ENCODE results near the gene ZSCAN22.

DNA sequence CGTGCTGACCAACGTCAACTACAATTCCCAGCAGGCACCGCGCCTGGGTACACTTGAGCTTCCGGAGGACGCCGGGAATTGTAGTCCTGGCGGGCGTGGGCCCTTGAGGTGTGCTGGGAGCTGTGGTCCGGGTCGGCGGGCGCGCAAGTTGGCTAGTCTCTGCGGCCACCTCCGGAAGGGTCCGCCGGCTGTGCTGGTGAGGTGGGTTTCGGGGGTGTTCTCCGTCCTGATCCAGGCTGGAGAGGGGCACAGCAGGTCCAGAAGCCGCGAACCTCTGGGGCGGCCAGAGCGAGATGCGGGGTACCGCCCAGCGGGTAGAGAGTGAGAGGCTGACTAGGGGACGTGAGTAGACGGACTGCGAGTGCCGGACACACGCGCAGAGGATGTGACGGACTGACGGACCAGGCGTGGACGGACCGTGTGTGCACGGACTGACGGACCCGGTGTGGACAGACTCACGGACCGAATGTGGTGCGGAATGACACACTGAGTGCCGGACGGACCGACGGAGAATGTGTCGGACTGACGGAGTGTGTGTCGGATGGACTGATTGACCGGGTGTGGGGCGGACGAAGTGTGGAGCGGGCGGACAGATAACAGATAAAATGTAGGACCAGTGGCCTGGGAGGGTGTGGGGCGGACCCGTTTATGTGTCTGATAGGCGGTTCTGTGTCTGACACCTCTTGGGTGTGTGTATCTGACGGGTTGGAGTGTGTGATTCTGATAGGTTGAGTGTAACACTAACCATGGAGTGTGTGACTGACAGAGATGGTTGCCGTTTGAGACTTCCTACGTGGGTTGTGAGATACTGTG lies at the start of gene ZSCAN22:
- TF ChIP-seq, protein P1, sequence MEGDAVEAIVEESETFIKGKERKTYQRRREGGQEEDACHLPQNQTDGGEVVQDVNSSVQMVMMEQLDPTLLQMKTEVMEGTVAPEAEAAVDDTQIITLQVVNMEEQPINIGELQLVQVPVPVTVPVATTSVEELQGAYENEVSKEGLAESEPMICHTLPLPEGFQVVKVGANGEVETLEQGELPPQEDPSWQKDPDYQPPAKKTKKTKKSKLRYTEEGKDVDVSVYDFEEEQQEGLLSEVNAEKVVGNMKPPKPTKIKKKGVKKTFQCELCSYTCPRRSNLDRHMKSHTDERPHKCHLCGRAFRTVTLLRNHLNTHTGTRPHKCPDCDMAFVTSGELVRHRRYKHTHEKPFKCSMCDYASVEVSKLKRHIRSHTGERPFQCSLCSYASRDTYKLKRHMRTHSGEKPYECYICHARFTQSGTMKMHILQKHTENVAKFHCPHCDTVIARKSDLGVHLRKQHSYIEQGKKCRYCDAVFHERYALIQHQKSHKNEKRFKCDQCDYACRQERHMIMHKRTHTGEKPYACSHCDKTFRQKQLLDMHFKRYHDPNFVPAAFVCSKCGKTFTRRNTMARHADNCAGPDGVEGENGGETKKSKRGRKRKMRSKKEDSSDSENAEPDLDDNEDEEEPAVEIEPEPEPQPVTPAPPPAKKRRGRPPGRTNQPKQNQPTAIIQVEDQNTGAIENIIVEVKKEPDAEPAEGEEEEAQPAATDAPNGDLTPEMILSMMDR (IDR thresholded peaks at IDR 0.05) = peak in 2 of 4 experiments; percentile 9 to 18
- peak; percentile 40 to 59 for TF ChIP-seq POLR2A (IDR thresholded peaks at IDR 0.05)
- TF ChIP-seq POLR2AphosphoS5 (IDR thresholded peaks at IDR 0.05) = peak; percentile 52
- TF ChIP-seq EP300 (IDR thresholded peaks at IDR 0.05) = no peak

All from gastroesophageal sphincter (tissue), 3 donors.